SK-N-MC (cell line): Measurements from ENCODE around the gene PAN2.

Source experiments
- EZH2 ChIP-seq: fragments of 200-600 bp; sonication (generic); IDR thresholded peaks from one replicate; pipeline ENCODE4 v1.6.1; 2017; ENCODE audit warnings: antibody characterized with exemption
- FOXP2 ChIP-seq: optimal IDR thresholded peaks from 2 replicates; pipeline ENCODE3; 2011; ENCODE audit warnings: mild to moderate bottlenecking, moderate library complexity; ENCODE audit not compliant: insufficient read depth; ENCODE audit errors: extremely low read length, control extremely low read depth
- POLR2AphosphoS5 ChIP-seq: IDR thresholded peaks from 2 replicates; pipeline ENCODE4 v1.6.1; 2012; ENCODE audit warnings: mild to moderate bottlenecking, low read depth, low read length, borderline replicate concordance

DNA sequence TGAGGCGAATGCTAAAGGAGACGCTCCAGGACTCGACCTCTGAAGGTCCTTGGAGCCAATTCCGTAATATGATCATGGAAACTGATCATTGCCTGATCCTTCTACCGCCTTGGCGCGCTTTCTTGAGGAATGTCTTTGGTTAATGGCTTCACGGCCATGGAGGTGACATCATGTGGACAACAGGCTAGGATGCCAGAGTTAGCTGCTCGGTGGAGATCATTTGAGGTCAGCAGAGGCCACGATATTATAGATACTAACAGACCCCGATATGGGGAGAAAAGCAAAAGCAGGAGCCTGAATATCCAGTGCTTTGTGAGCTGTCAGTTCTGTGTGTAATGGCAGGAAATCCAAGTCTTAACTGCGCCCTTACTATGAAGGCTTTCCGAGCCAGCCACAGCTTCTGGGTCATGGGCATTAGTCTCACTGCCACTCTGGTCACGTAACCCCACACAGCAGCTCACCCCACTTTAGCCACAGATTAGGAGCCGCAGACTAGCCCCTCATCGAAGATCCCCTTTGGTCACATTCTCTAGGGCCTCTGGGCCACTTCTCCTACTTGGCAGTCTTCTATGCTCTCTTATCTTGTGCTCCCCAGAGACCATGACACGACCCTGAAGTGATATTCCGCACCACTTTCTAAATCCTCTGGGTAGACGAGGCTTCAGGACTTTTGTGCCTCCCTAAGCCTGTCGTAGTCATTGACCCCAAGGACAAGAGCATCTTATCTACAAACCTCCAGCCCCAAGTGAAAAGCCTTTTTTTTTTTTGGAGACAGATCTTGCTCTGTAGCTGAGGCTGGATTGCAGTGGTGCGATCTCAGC lies 32.9 kb downstream of the PAN2 start:
- TF ChIP-seq EZH2 (no peak), POLR2AphosphoS5 (no peak), FOXP2 (no peak)
